ENCODE measurements around the gene MPND.

The MPND gene

DNA sequence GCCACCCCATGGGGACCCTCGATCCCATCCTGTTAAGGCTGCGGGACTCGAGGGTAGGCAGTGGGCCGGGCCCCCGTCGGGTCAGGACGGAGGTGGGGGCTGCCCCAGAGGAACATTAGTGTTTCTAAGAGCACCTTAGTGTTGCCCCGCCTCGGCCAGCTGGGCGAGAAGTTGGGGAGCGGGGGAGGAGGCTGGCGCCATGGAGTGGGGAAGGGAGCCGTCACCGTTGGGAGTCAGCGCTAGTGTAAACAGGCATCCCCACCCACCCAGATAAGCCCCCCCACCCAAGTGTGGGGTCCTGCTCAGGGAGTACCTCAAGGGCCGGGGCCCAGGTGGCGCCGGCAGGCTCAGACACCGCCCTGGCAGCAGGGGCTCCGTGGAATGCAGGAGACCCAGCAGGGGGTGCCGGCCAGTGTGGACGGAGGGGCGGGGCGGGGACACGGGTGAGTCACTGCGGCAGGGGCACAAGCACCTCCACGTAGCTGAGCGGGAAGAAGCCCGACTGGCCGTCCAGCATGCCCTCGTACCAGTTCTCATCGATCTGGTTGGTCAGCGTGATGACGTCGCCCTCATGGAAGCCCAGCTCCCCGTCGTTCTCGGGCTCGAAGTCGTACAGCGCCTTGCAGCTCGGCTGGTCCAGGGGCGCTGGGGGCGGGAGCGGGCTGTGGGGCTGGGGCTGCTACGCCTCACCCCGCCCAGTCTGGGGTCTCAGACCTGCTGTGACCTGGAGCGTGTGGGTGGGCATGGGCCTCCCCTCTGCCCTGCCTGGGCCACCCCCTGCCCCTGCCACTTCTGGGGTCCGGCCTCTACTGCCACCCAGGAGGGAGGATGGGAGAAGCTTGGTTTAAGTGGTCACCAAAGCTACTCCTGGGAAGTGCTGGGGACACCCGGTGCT lies 18.0 kb downstream of the MPND start:
- TF ChIP-seq, protein P1, sequence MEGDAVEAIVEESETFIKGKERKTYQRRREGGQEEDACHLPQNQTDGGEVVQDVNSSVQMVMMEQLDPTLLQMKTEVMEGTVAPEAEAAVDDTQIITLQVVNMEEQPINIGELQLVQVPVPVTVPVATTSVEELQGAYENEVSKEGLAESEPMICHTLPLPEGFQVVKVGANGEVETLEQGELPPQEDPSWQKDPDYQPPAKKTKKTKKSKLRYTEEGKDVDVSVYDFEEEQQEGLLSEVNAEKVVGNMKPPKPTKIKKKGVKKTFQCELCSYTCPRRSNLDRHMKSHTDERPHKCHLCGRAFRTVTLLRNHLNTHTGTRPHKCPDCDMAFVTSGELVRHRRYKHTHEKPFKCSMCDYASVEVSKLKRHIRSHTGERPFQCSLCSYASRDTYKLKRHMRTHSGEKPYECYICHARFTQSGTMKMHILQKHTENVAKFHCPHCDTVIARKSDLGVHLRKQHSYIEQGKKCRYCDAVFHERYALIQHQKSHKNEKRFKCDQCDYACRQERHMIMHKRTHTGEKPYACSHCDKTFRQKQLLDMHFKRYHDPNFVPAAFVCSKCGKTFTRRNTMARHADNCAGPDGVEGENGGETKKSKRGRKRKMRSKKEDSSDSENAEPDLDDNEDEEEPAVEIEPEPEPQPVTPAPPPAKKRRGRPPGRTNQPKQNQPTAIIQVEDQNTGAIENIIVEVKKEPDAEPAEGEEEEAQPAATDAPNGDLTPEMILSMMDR (IDR thresholded peaks at IDR 0.05; ENCODE audit: extremely low read depth, insufficient read depth, missing control alignments) = no peak
- in situ Hi-C loops (cut with MboI; ENCODE audit: low pct_unique_long_range_greater_than_20kb, low sequenced_read_pairs, unreplicated experiment) = no loop called here
- no peak for DNase-seq (ENCODE audit: low spot score)

DNA sequence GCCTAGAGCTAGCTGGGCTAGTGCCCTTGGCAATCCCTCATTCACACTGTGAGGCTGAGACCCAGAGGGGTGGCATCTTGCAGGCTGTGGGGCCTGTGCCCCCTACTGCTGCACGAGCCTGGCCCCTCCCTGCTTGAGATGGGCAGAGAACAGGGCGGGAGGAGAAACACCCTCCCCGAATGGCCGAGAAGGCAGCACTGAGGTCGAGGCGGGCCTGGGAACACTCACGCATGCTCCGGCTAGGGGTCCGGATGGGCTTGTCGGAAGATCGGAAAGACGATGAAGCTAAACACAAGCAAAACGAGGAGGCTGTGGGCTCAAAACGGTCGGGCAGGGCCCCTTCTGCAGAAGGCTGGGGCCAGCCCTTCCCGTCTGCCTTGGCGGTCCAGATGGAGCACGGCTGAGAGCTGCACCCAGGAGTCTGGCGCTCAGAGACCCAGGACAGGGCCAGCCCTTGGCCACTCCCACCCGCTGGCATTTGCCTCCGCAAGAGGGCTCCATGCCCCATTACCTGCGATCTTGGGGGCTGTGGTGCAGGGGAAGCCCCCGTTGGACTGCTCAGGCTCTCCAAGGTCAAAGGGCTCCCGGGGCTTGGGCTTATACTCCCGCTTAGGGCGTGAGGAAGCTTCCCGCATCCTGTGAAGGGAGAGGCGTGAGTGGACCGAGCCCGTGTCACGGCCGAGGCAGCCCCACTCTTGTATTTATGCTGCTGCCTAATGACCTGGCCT lies 18.9 kb downstream of the MPND start:
- TF ChIP-seq, protein P1 (IDR thresholded peaks at IDR 0.05; ENCODE audit: extremely low read depth, insufficient read depth, missing control alignments) = no peak
- in situ Hi-C loops (cut with MboI; ENCODE audit: low pct_unique_long_range_greater_than_20kb, low sequenced_read_pairs, unreplicated experiment) = no loop called here
- no peak for DNase-seq (ENCODE audit: low spot score)

DNA sequence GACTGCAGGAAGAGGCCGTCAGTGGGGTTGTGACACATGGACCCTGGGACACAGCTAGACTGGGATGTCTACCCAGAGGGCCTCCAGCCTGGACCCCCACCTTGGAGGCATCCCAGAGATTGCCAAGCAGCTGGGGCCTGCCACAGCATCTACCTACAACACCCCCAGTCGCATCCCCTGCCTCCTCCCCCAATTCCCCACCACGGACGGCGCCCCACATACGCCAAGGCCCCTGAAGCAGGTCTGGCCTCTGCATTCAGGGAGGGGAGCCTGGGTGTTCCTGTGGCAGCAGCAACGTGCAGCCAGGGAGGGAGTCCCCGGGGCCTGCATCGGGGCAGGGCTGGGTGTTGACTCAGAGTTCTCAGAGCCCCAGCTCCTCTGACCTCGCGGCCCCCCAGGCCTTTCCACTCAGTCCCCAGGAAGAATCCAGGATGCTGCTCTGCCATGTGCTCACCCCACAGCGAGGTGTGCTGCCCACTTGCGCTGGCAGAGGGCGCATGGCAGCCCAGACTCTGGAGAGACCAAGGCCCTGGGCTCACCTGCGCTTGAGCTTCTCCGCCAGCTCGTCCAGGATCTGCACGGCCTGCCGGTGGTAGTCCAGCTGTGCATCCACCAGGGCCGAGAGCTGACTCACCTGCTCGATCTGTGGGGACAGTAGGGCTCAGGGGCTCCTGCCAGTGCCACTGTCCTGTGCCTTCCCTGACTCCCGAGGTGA lies 19.6 kb downstream of the MPND start:
- no peak for DNase-seq (ENCODE audit: low spot score)
- in situ Hi-C loops (cut with MboI; ENCODE audit: low pct_unique_long_range_greater_than_20kb, low sequenced_read_pairs, unreplicated experiment) = no loop called here

DNA sequence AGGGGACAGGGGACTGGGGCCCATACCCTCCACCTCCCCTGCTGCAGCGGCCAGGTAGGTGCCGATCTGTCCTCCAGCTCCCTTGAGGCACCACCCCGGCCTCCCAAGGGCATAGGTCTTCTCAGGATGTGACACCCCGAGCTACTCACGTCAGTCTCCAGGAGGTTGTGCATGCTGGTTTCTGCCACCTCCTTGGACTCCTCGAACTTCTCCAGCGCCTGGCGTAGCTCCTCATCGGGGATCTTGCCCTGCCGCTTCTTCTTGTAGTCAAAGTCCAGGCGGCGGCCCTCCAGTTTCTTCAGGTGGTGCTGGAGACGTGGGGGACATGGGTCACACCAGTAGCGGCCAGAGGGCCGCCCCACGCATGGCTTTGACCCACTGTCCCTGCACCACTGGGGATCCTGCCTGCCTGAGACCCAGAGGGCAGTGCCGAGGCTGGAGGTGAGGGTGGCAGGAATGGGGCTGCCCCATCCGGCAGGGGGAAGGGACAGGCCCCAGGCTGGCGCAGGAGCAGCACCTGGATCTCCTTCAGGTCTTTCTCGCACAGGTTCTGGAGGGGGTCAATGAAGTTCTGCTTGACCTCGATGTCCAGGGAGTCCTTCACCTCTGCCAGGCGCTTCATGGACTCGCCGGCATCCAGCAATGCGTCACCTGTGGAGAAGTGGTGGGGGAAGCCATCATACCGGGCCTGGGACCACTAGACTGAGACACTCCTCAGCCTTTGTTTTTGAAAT lies 20.4 kb downstream of the MPND start:
- TF ChIP-seq, protein P1 (IDR thresholded peaks at IDR 0.05; ENCODE audit: extremely low read depth, insufficient read depth, missing control alignments) = no peak
- DNase-seq (ENCODE audit: low spot score) = no peak
- in situ Hi-C loops (cut with MboI; ENCODE audit: low pct_unique_long_range_greater_than_20kb, low sequenced_read_pairs, unreplicated experiment) = no loop called here

More for the DNA sequence above, 19.6 kb downstream of the MPND start:
- TF ChIP-seq, protein P1 (IDR thresholded peaks at IDR 0.05; ENCODE audit: extremely low read depth, insufficient read depth, missing control alignments) = no peak

DNA sequence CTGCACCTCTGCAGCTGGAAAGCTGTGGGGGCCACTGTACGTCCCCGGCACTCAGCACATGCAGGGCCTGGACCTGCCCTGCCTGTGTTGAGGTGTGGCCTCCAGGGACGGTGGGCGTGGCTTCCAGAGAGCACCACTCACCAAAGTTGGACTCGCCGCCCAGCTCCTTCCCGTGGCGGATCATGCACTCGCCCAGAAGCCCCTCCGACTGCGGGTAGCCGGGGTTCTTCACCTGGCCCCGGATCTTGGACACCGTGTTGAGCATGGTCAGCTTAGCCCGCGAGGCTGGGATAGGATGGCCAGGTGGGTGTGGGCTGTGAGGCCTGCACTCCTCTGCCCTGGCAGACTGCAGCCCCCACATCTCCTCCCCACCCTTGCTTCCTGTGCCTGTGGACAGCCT lies 22.0 kb downstream of the MPND start:
- DNase-seq (ENCODE audit: low spot score) = no peak
- TF ChIP-seq, protein P1 (IDR thresholded peaks at IDR 0.05; ENCODE audit: extremely low read depth, insufficient read depth, missing control alignments) = no peak
- in situ Hi-C loops (cut with MboI; ENCODE audit: low pct_unique_long_range_greater_than_20kb, low sequenced_read_pairs, unreplicated experiment) = no loop called here
